ENCODE data around the gene CCKAR.
A peak's percentile ranks its signal among the peaks of the same experiment; 100 is the strongest.
"Not testable (repeated sequence)": the region's sequence is repeated elsewhere in the genome, so short reads cannot be mapped to it uniquely, and the experiment has no call there.

CCKAR gene, protein sequence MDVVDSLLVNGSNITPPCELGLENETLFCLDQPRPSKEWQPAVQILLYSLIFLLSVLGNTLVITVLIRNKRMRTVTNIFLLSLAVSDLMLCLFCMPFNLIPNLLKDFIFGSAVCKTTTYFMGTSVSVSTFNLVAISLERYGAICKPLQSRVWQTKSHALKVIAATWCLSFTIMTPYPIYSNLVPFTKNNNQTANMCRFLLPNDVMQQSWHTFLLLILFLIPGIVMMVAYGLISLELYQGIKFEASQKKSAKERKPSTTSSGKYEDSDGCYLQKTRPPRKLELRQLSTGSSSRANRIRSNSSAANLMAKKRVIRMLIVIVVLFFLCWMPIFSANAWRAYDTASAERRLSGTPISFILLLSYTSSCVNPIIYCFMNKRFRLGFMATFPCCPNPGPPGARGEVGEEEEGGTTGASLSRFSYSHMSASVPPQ

DNA sequence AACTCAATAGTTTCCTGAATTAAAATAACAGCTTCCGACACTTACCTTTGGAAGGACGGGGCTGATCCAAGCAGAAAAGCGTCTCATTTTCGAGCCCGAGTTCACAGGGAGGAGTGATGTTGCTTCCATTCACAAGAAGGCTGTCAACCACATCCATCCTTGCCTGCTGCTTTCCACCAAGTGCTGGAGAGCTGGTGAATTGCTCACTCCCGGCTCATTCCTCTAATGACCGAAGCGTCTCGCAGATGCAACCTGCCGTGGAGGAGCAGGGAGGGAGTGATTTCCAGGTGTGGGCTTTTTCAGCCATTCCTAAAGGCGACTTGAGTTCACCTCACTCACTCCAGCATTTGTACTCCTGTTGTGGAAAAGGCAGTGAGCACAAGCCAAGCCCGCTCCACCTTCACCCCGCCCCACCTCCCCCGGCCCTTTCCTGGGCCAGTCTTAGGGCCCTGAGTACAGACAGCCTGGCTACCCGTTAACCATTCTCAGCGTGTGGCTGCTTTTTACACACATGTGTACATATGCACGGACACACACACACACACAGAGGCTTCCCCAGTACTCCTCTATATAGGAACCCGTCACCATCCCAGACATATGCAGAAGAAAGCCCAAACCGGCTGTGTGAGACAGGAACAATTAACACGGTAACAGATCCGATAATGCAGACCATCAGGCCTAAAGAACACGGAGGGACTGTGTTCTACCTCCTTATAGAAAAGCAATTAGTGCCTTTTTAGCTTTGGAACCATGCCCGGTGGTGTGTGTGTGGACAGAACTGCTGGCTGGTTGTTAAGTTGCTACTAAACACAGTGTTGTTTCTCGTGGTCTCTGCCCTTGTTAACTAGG is at the start of gene CCKAR:
Gene CCKAR (minus strand): TSS at position 374 of the 849 bp plus-strand sequence. CDS start 217 bp downstream, at position 157.
- no peak for DNase-seq

DNA sequence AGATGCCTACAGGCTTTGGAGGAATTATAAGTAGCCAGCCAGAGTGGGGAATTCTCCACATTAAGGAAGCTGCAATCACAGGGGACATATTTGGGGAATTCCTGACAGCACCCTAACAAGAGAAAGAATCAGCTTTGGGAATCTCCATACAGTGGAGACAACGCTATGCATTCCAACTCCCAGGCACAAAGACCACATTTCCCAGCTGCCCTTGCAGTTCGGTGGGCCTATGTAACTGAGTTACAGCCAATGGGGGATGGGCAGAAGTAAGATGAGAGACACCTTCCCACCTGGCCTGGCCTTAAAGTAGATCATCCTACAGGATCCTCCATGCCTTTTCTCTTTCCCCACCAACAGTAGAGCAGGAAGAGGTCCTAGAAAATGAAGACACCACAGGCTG is 43.4 kb upstream of the CCKAR start:
- DNase-seq, result no peak

DNA sequence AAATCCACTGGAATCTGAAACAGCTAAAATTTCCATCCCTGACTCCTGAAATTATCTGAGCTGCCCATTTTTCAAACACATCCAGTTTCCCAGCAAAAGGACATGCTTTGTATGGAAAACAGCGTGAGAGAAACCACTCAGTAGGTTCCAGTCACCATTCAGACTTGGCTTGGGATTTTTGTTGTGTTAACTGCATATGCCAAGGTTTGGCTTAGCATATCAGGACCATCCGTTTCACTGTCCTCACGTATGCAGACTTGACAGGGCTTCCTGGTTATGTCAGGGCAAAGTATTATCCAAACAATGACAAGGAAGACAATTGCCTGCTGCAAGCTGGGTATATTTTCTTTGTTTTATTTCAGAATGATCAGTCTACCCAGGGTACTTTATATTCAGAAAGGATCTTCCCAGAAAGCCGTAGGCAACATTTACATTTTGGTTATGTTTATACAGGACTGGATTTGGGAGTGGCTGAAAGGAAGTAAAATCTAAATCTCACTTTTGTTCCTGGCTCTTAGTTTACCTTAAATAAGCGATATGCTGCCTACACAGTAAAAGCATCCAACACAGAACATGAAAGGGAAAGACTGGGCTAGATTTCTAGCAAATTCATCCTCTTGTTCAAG is 41.3 kb upstream of the CCKAR start:
- no peak for DNase-seq

DNA sequence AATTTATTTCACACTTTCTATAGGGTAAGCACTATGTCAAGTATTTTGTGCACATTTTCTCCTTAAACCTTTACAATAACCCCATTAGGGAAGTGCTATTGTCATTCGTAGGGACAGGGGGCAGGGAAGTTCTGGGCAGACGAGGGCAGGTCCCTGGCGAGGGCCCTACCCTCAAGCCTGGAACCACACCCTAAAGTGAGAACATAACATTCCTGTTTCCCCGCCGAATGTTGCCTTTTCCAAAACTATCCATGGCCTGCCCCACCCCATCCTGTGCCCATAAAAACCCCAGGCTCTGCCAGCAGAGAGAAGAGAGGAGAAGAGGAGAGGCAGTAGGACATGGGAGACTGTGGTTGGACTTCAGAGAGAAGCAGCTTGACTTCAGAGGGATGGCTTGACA is 39.8 kb upstream of the CCKAR start:
- no peak for DNase-seq

DNA sequence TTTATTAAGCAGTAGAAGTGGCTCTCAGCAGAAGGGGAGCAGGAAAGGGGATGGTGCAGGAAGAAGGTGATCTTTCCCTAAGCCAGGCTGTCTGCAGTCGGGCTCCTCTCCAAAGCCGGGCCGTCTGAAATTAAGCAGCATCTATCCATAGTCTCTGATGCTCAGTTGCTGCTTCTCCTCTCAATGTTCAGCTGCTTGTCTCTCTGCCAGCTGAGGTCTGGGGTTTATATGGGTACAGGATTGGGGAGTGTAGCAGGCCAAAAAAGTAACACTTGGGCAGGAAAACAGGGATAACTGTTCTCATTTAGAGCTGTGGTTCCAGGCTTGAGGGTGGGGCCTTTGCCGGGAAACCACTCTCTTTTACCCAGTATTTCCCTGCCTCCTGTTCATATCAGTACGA is 39.2 kb upstream of the CCKAR start:
- no peak for DNase-seq

DNA sequence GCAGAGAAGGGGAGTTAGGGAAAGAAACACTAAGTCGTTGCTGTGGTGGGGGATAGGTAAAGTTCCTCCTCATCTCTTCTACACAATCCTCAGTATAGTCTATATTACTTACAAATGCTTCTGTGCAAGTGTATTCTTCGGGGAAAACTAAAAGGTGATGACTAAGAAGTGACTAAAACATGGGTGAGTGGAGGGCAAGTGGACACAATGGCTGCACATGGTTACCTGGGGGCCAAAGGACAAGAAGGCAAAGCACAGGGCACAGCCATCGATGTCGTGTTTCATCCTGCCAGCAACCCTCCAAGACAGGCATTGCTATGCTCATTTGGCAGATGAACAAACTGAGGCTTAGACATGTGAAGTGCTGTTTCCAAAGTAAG is 35.5 kb upstream of the CCKAR start:
- DNase-seq, result no peak

DNA sequence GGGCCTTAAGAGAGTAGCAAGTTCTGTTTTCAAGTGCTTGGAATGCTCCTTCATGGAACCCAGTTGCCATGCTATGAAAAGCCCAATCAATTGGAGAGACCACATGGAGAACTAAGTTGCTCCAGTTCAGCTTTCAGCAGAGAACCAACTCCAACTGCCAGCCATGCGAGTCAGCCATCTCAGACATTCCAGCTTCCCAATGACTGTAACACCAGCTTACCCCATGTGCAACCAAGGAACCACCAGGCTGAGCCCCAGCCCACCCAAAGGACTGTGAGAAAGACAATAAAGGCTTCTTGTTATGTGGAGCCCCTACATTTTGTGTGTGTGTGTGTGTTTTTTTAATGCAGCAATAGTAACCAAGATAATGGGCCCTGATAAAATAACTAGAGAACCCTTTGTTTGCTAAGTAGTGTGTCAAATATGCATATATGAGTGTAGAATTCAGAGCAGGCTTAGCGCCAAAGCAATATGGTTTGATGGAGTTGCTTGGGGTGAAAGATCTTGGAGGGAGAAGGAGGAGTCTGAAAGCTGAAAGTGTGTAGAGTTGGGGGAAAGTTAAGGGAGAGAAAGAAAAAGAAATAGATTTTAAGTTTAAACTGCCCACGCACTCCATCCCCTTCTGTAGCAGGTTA is 35.0 kb upstream of the CCKAR start:
- no peak for DNase-seq

DNA sequence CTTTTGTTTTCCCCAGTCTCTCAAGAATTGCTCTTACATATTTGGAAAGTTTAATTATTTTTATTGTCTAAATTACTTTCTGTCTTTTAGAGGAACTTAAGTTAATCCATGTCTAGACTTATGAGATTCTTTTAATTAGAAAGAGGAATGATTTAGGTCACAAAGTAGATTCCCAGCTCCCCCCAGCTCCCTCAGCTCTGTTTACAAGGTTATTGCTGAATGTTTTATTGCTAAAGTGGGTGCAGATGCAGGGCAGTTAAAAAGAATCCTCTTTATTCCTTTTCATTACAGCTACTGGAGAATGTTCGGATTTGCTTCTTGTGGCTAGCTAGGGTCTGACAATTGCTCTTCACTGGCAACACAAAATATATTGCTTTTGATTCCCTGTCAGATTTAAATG is 33.7 kb upstream of the CCKAR start:
- DNase-seq, result no peak

DNA sequence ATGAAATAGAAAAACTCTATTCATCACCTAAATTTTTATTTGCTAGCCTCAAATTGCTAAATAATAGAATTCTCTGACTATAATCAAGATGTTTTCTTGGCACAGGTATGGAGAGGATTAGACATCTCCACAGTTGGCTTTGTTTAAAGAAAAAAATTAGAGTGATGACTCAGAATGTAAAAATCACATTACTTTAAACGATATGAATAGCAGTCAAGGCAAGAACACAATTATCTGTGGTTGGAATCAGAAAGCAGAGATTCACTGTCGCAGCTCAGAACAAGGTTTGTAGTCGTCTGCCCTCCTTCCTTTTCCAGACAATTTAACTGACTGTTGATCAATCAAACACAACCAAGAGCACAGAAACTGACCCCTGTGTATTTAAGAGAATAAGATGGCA is 32.2 kb upstream of the CCKAR start:
- no peak for DNase-seq

DNA sequence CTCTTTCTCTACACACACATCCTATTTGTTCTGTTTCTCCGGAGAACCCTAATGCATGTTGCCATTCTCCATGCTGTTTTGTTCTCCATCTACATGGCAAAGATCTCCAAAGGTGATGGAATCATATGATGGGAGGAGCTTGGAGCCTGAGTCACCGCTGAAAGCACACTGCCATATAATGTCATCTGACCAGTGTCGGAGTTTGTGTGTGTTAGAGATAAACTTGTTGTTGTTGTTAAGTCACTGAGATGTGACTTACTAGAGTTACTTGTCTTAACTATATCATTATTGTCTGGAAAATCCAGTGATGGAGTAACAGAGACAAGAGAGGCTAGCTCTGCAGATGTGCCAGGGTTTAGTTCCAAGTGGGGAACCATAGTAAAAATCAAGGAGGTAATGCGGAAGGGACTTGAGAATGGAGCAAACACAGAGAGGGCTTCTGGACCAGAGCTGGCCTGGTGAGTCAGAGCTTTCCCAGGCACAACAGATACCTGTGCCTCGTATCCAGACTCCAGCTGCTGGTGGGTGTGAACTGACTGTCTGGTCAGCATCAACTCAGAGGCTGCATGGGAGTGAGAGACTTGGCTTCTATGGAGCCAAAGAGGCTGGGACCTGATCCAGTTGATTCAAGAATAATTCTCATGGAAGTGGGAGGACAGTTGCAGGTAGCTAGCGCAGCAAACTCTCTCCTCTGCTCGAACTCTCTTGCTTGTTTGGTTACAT is 30.6 kb upstream of the CCKAR start:
- DNase-seq, result no peak

DNA sequence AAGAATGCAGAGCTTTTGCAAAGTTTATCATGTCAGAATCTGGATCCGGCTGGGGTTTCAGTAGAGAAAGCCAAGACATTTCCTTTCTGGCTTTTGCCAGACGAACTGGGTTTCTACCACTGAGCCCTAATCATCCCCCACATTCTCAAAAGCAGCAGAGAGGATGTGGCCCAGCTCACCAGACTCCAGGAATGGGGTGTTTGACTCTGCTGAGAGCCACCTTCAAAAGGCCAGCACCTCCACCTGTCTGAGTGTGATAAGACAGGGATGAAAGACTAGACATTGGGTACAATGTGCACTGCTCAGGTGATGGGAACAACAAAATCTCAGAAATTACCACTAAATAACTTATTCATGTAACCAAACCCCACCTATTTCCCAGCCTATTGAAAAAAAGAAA is 25.7 kb upstream of the CCKAR start:
- no peak for DNase-seq

DNA sequence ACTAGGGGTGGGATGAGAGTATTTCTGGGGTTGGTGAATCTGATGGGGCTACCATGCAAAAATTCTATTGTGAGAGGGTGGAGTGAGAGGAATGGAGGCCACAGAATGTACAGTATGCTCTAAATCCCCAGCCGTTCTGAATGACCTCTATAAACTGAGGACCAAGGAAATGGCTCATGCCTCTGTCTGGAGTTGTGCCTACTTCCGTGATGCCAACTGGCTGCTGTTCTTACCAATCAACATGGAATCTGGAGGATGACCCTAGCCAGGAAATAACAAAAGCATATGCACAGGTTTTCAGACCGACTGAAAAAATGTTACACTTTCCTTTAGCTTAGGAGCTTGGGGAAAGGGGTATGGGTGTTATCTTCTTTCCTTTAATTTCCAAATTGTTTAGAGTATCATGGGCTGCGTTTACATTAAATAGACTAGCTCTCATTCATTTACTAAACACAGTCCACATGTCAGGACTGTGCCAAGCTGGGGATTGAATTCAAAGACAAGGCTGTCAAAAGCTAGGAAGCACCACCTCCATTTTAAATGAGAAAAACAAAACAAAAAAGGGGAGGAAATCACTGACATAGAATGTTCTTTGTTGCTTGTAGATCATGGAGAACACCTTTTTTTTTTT is 20.2 kb upstream of the CCKAR start:
- no peak for DNase-seq

DNA sequence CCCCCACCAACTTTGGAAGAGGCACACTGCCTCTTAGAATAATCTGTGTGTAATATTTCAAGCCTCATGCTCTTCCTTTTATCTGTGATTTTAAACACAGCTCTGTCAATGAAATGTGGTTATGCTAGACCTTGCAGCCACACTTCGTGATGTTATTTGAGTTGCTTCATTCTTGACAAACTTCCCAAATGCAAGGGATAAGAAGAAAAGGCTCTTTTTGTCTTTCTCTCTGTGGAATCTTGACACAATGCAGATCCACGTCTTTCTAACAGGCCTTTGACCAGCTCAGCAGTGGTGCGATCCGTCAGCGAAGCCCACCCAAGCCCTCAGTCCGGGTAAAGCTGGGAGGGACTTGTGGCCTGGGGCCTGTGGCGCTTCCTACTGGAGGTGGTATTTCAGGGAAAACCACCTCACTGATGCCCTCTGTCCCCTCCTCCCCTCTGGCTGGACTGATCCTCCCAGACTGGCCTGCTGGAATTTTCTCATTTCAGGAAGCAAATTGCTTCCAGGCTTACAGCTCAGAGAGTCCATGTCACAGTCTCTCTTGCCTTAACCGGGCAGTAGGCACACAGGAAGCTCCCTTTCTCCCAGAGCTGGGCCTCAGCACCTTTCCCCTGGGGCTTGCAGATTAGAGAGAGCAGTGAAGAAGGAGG is 19.5 kb upstream of the CCKAR start:
- no peak for DNase-seq

DNA sequence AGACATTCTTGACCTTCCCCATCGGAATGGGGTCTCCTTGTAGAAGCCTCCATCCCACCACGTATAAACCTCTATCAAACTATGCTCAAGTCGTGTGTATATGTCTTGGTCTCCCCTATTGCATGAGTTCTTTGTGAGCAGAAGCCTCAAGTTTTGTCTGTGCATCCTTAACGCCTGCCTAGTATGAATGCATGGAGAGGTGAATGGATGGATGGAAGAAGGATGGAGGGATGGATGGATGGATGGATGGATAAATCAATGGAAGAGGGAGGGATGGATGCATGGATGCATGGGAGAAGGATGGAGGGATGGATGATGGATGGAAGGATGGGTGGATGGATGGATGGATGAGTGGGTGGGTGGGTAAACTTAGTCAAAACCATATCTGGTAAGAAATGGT is 17.0 kb upstream of the CCKAR start:
- DNase-seq, result no peak

DNA sequence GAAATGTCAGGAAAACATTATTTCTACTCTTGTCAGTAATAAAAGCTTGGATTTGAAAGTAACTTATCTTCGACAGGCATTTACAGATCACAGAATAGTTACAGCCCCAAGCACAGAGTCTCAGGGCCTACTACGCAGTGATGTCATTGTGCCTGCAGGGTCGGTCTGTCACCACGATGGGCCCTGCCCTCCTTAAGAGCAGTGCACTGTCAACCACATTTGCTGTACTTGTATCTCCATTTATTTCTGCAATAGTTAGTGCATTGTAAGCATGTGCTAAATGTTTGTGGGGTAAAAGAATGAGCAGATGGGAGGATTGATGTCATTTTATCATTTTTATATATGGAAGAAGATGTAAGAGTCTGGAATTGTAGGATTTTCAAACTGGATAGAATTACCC is 13.6 kb upstream of the CCKAR start:
- DNase-seq, result no peak

DNA sequence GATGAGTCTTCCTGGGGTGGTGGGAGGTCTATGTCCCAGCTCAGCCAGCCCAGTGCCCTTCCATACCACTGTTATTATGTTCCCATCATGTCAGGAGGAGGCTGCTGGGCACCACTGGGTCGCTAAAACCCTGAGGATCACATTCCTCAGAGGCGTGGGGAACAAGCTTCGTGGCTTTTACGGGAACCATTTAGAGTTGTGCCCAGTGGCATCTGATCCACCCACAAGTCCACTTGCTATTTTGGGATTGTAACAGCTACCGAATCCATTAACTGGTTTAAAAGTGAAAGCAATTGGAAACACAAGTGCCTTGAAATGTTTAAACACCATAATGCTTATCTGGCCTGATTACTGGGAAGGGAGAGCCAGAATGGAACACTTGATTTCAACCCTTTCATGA is 13.1 kb upstream of the CCKAR start:
- DNase-seq, result peak; percentile 34

DNA sequence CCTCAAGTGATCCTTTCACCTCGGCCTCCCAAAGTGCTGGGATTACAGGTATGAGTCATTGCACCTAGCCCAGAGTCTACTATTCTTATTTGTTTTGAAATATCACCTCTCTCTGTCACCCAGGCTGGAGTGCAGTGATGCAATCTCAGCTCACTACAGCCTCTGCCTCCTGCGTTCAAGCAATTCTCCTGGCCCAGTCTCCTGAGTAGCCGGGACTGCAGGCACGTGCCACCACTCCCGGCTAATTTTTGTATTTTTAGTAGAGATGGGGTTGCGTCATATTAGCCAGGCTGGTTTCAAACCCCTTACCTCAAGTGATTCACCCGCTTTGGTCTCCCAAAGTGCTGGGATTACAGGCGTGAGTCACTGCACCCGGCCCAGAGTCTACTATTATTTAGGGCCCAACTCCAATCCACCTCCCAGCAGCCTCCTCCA is 10.3 kb upstream of the CCKAR start:
- DNase-seq, result not testable (repeated sequence)

DNA sequence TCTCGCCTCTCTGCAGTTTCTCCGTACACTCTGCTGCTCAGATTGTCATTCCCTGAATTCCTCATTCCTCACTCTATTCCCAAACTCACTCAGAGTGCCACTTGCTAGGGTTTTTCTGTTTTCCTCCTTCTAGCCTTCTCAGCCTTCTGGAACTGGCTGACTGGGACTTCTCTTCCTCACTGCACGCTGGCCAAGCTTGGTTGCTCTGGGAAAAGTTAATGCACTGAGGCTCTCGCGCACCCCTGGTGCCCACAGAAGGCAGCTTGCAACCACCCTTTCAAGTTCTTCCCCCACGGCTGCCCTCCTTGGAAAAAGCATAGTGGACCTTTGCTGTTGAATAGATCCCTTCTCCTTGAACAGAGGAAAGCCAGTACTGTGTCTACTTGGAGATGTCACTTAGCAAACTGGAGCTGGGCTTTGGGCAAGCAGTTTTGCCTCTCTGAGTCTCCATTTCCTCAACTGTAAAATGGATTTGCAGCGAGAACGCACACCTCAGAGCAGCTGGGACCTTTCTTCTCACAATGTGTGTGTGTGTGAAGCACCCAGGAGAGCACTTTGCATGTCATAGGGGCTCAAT is 6.0 kb upstream of the CCKAR start:
- peak; percentile 22 for DNase-seq

DNA sequence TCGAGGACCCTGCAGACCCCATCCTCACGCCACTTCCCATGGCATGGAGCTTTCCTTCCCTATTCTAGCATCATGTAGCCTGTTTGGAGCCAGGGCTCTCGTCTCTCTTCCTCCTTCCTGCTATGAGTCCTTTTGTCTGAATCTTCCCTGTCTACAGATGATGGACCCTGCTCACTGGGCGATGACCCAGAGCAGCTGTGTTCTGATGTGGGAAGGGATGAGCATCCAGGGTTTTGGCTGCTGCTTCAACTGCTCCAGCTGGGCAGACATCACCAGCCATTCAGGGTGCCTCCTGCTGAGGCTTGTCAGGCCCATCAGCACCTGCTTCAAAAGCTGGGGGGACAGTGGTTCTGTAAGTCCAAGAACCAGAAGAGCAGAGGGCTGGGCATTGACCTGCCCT is 3.2 kb upstream of the CCKAR start:
- no peak for DNase-seq

DNA sequence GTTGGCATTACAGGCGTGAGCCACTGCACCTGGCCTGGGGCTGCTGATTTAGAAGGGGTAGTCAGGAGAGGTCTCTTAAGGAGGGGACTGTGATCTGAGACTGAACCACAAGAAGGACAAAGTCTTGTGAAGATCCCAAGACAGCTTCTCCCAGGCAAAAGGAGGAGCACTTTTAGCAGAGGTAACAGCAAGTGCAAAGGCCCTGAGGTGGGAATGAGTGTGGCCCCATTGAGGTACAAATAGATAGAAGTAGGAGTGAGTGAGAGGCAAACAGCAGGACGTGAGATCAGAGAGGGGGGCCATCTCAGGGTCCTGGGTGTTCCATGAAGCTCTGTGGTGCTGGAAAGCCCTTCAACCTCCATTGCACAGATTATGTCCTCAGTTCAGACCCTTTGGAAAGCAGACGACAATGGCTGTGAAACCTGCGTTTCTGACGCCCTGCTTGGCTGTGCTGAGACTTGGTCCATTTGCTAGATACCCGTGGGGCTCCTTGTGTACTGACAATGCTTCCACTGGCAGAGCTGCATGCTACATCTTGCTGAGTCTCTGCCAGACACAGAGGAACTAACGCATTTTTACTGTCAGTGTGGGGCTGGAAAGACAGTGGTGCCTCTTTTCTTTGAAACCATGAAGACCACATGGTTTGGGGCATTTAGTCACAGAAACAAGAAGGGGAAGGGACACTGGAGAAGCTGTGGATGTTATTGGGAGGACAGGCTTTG is 1.3 kb upstream of the CCKAR start:
- no peak for DNase-seq

DNA sequence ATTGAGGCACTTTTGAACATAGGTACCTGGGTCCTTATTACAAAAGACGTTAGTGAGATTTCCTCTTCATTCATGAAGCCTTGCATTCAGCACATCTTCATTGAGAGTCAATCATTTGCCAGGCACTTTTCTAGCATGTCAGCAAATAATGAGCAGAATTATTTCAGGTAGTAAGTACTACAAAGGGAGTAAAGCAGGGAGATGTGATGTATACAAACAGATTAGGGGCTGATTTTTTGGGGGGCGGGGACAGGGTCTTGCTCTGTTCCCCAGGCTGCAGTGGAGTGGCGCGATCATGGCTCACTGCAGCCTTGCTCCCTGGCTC is 638 bp upstream of the CCKAR start:
- no peak for DNase-seq

All from OCI-M1 (cell line).